NCI-H187 (cell line): ENCODE measurements around the gene SYNDIG1.
A peak's percentile ranks its signal among the peaks of the same experiment; 100 is the strongest.
"Not testable (repeated sequence)": the region's sequence is repeated elsewhere in the genome, so short reads cannot be mapped to it uniquely, and the experiment has no call there.

ENCODE experiments used
- DNase-seq, 2 experiments: peaks; one replicate each; lab custom pipeline; 2025; lab: John Stamatoyannopoulos, UW

The SYNDIG1 gene

GRCh38 chr20:24493661-24494459 lies 24.4 kb downstream of the SYNDIG1 start:
- no peak for DNase-seq

- DNase-seq: no peak
Measured at GRCh38 chr20:24494460-24494920, 25.1 kb downstream of the SYNDIG1 start.

GRCh38 chr20:24495266-24495665 lies 25.8 kb downstream of the SYNDIG1 start:
- no peak for DNase-seq

GRCh38 chr20:24497851-24498250 lies 28.4 kb downstream of the SYNDIG1 start:
- DNase-seq: peak; percentile 66 to 84

- no peak for DNase-seq
Measured at GRCh38 chr20:24498641-24499040, 29.2 kb downstream of the SYNDIG1 start.

GRCh38 chr20:24499472-24499871 lies 30.0 kb downstream of the SYNDIG1 start:
- no peak for DNase-seq

GRCh38 chr20:24501764-24502556 lies 32.5 kb downstream of the SYNDIG1 start:
- DNase-seq: no peak

GRCh38 chr20:24502661-24503060 lies 33.2 kb downstream of the SYNDIG1 start:
- no peak for DNase-seq

- no peak for DNase-seq
Measured at GRCh38 chr20:24503352-24503931, 34.0 kb downstream of the SYNDIG1 start.

GRCh38 chr20:24504331-24505285 lies 35.2 kb downstream of the SYNDIG1 start:
- DNase-seq: no peak

- no peak for DNase-seq
Measured at GRCh38 chr20:24506146-24506545, 36.7 kb downstream of the SYNDIG1 start.

GRCh38 chr20:24506696-24507095 lies 37.3 kb downstream of the SYNDIG1 start:
- no peak for DNase-seq

GRCh38 chr20:24507182-24507853 lies 37.9 kb downstream of the SYNDIG1 start:
- DNase-seq: no peak

- not testable (repeated sequence) for DNase-seq
Measured at GRCh38 chr20:24512441-24512840, 43.0 kb downstream of the SYNDIG1 start.

GRCh38 chr20:24518515-24518914 lies 49.1 kb downstream of the SYNDIG1 start:
- no peak for DNase-seq

- DNase-seq: no peak
Measured at GRCh38 chr20:24519476-24519875, 50.0 kb downstream of the SYNDIG1 start.

- no peak for DNase-seq
Measured at GRCh38 chr20:24521032-24521431, 51.6 kb downstream of the SYNDIG1 start.

- no peak for DNase-seq
Measured at GRCh38 chr20:24522452-24523330, 53.3 kb downstream of the SYNDIG1 start.

GRCh38 chr20:24523661-24524060 lies 54.2 kb downstream of the SYNDIG1 start:
- no peak for DNase-seq
